Spinal cord (tissue), 10 donors: Measurements from ENCODE around the gene TEX2. TPM values are rescaled to one million over a fixed set of nuclear protein-coding genes. Genes with fewer than 3 reads are reported as not detected.

ENCODE experiments used
- DNase-seq, 6 donors: peaks; one replicate each; pipeline versions ENCODE4 v3.0.0 to v3.0.0-alpha.2; 2013 to 2015; ENCODE audit warnings: low spot score in 6 of 6, low read depth in 4 of 6
- H3K27ac ChIP-seq: one replicate; pipeline ENCODE4 v1.5.1; 2013; ENCODE audit warnings: low read depth, low read length, control low read depth
- H3K27me3 ChIP-seq: one replicate; pipeline ENCODE4 v1.6.1; 2013; ENCODE audit warnings: low read length; ENCODE audit not compliant: control insufficient read depth, insufficient read depth
- H3K36me3 ChIP-seq: one replicate; pipeline ENCODE4 v1.6.1; 2013; ENCODE audit warnings: low read length; ENCODE audit not compliant: control insufficient read depth, insufficient read depth
- H3K4me1 ChIP-seq: one replicate; pipeline ENCODE4 v1.6.1; 2013; ENCODE audit warnings: low read length; ENCODE audit not compliant: control insufficient read depth, insufficient read depth
- H3K4me3 ChIP-seq: one replicate; pipeline ENCODE4 v1.5.1; 2013; ENCODE audit warnings: low read depth, low read length, control low read depth
- H3K9me3 ChIP-seq: one replicate; pipeline ENCODE4 v1.6.1; 2013; ENCODE audit warnings: low read length; ENCODE audit not compliant: control insufficient read depth, insufficient read depth
- WGBS: methylation state at CpG from one replicate; pipeline ENCODE4 v1.1.5; 2013; ENCODE audit warnings: missing lambda C conversion rate; ENCODE audit not compliant: insufficient coverage; 5-methylcytosine and 5-hydroxymethylcytosine counted together
- polyA plus RNA-seq, 2 donors: library from polyadenylated mRNA; unstranded; fragments of 120-200 nt; gene quantifications; one replicate each; pipeline ENCODE4 v1.2.1, GENCODE V29; 2013; ENCODE audit not compliant: insufficient read length in 2 of 2
- small RNA-seq: library from RNA; depleted of rRNA; stranded (forward); fragments of <200 nt; gene quantifications from one replicate; pipeline ENCODE3, GENCODE V24; 2014; ENCODE audit warnings: low replicate concordance
- total RNA-seq, 2 donors: library from RNA; depleted of rRNA in 1 of 2; stranded (reverse); fragments of 120-200 nt in 1 of 2; fragments of >200 nt in 1 of 2; gene quantifications; one replicate each; pipeline versions ENCODE4 v1.2.3 to v1.2.4, GENCODE V29; 2013 to 2014
- donor health status: healthy.

The TEX2 gene
- total and polyA plus RNA-seq, 4 donors: 35.4 to 54.9 (median 38.5) TPM

- Histone ChIP-seq H3K4me1 (no peaks in the 10 kb centered on the region), H3K9me3 (no peaks in the 10 kb centered on the region), H3K36me3 (no peaks in the 10 kb centered on the region), H3K27ac (no peak overlapping the region), H3K4me3 (no peak overlapping the region), H3K27me3 (no peaks in the 10 kb centered on the region)
- no peak for DNase-seq
- WGBS: 88% methylated on average over 2 of the region's 3 CpGs
Measured at GRCh38 chr17:64106918-64107317, 156.1 kb downstream of the TEX2 start.

GRCh38 chr17:64103391-64104364, 159.4 kb downstream of the TEX2 start:
- Histone ChIP-seq H3K36me3 (no peaks in the 10 kb centered on the region), H3K4me3 (no peak overlapping the region), H3K9me3 (no peaks in the 10 kb centered on the region), H3K27ac (no peak overlapping the region), H3K27me3 (no peaks in the 10 kb centered on the region), H3K4me1 (no peaks in the 10 kb centered on the region)
- no peak for DNase-seq
- WGBS: 100% methylated on average over 3 of the region's 5 CpGs

GRCh38 chr17:64102627-64103390, 160.3 kb downstream of the TEX2 start:
- Histone ChIP-seq H3K4me1 (no peaks in the 10 kb centered on the region), H3K27ac (no peak overlapping the region), H3K27me3 (no peaks in the 10 kb centered on the region), H3K9me3 (no peaks in the 10 kb centered on the region), H3K36me3 (no peaks in the 10 kb centered on the region), H3K4me3 (no peak overlapping the region)
- peak in 1 of 6 donors; percentile 26 for DNase-seq
- 92% methylated on average over 4 of the region's 7 CpGs for WGBS

- Histone ChIP-seq H3K4me1 (no peaks in the 10 kb centered on the region), H3K4me3 (no peak overlapping the region), H3K9me3 (no peaks in the 10 kb centered on the region), H3K27ac (no peak overlapping the region), H3K36me3 (no peaks in the 10 kb centered on the region), H3K27me3 (no peaks in the 10 kb centered on the region)
- DNase-seq: no peak
- 69% methylated on average over 3 of the region's 6 CpGs for WGBS
Measured at GRCh38 chr17:64099543-64099942, 163.5 kb downstream of the TEX2 start.

Small RNAs within 50 kb of the gene (small RNA-seq; reads per million reads assigned to genes)
- 51,102 reads per million, percentile 100 among the genes with 10 or more reads in this experiment for gene SNORD104

Other genes starting within 250 kb of the TEX2 start
- 10 to 100 TPM; 10.1 to 37.0 TPM for gene ICAM2, start 242.6 kb downstream of the TEX2 start, total RNA-seq
- 10 to 100 TPM; 15.6 to 21.0 TPM for gene ICAM2, start 242.6 kb downstream of the TEX2 start, polyA plus RNA-seq
- 1 to 10 TPM; 6.3 to 6.9 TPM for gene ERN1, start 133.1 kb downstream of the TEX2 start, total RNA-seq
- gene ERN1, start 133.1 kb downstream of the TEX2 start, polyA plus RNA-seq: 1 to 10 TPM; 4.0 to 5.6 TPM
- 10 to 100 TPM; 23.7 to 47.3 TPM for gene PECAM1, start 127.6 kb upstream of the TEX2 start, total RNA-seq
- gene PECAM1, start 127.6 kb upstream of the TEX2 start, polyA plus RNA-seq: 10 to 100 TPM; 42.0 to 44.3 TPM
- gene MILR1, start 185.9 kb upstream of the TEX2 start, total RNA-seq: 1 to 10 TPM; 8.8 to 8.9 TPM
- gene MILR1, start 185.9 kb upstream of the TEX2 start, polyA plus RNA-seq: 1 to 10 TPM; 5.6 to 7.7 TPM
- gene POLG2, start 233.8 kb upstream of the TEX2 start, total RNA-seq: 10 to 100 TPM; 13.2 to 16.3 TPM
- gene POLG2, start 233.8 kb upstream of the TEX2 start, polyA plus RNA-seq: 10 to 100 TPM; 20.4 to 28.6 TPM
- gene DDX5, start 243.0 kb upstream of the TEX2 start, total RNA-seq: 100 to 1,000 TPM; 373 to 520 TPM
- 100 to 1,000 TPM; 586 to 652 TPM for gene DDX5, start 243.0 kb upstream of the TEX2 start, polyA plus RNA-seq
- gene CEP95, start 243.7 kb upstream of the TEX2 start, total RNA-seq: 10 to 100 TPM; 57.7 to 60.9 TPM
- 10 to 100 TPM; 63.2 to 83.8 TPM for gene CEP95, start 243.7 kb upstream of the TEX2 start, polyA plus RNA-seq